ES-I3 (cell line): ENCODE data around the gene HOXA11.

Experiments
- H3K36me3 ChIP-seq: 2 replicates; pipeline ENCODE4 v1.6.1; 2013; ENCODE audit warnings: mild to moderate bottlenecking, low read length, control low read depth, moderate library complexity; ENCODE audit not compliant: insufficient read depth
- H3K4me1 ChIP-seq: 2 replicates; pipeline ENCODE4 v1.6.1; 2013; ENCODE audit warnings: mild to moderate bottlenecking, control low read depth, low read length; ENCODE audit not compliant: insufficient read depth
- H3K9ac ChIP-seq: 2 replicates; pipeline ENCODE4 v1.6.1; 2013; ENCODE audit warnings: low read depth, mild to moderate bottlenecking, low read length, moderate library complexity
- H3K9me3 ChIP-seq: 2 replicates; pipeline ENCODE4 v1.6.1; 2013; ENCODE audit warnings: mild to moderate bottlenecking, low read length, moderate library complexity; ENCODE audit not compliant: control insufficient read depth, insufficient read depth

The HOXA11 gene

DNA sequence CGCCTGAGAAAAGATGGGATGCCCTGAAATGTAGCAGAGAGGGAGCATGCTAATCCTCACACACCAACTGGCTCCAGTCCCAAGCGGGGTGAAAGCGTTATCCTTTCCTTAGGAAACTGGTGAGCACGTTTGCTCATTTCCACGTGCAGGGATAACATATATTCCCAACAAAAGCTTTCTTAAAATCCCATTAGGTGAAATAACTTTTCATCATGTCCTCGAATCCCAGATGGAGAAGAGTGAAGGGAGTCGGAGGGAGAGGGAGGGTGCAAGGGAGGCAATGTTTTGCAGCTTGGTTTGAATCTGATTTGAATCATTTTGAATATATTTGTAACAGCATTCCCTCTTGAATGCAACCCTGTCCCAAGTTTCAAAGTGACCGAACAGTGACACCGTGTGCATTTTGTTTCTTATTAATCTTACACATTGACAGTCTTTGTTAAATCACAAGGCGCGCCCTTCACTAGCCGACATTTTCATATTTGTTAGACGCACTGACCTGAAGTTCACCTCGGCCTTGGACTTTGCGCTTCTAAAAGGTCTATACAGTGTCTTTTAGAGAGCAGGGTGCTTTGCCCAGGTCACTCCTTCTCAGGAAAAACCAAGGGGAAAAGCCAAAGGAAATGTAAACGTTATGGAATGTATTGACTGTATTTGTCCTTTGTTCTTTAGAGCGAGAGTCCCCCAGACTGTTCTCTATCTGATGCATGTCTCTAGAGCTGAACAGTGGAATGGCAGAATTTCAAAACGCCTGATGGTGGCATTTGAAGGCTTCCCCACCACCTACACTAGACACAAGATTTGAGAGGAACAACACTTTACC, 51.4 kb downstream of the HOXA11 start:
- Histone ChIP-seq H3K9ac (no peak overlapping the region), H3K4me1 (no peaks in the 10 kb centered on the region; the same call in 1 of the 2 replicates), H3K9me3 (no peaks in the 10 kb centered on the region), H3K36me3 (no peaks in the 10 kb centered on the region)

- H3K4me1 ChIP-seq = no peaks in the 10 kb centered on the region; the same call in 1 of the 2 replicates
- no peaks in the 10 kb centered on the region for H3K36me3 ChIP-seq
- H3K9me3 ChIP-seq = no peaks in the 10 kb centered on the region
- H3K9ac ChIP-seq = no peak overlapping the region
Observed at GRCh38 chr7:27132978-27133377, 52.1 kb downstream of the HOXA11 start.

GRCh38 chr7:27132214-27132613, 52.8 kb downstream of the HOXA11 start:
- H3K4me1 ChIP-seq = no peaks in the 10 kb centered on the region; the same call in 1 of the 2 replicates
- no peaks in the 10 kb centered on the region for H3K9me3 ChIP-seq
- no peak overlapping the region for H3K9ac ChIP-seq
- no peaks in the 10 kb centered on the region for H3K36me3 ChIP-seq

DNA sequence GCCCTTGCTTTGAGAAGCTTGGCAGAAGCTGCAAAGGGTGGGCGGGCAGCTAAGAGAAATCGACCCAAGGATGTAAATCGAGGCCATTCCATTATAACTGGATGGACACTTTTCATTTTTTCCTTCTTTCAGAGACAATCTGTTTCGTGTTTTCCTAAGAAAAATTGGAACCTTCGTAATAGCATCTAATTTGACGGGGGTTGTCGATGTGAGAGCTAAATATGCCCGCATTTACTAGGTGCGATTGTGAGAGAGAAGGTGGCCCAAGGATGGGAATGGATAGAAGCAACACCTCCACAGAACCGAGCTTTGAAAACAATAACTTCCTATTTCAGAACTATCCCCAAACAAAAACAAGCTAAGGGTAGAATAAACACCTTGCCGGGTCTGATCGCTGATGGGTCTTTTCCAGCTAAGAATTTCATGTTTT, 53.6 kb downstream of the HOXA11 start:
- Histone ChIP-seq H3K36me3 (no peaks in the 10 kb centered on the region), H3K9ac (peak overlapping the region; percentile 28; the same call in 1 of the 2 replicates), H3K4me1 (no peaks in the 10 kb centered on the region; the same call in 1 of the 2 replicates), H3K9me3 (no peaks in the 10 kb centered on the region)
